GM23338 (cell line): Measurements from ENCODE around the gene DCTN5. TPM values are rescaled to one million over a fixed set of nuclear protein-coding genes. Genes with fewer than 3 reads are reported as not detected.

Source experiments
- ATAC-seq: fragments of 200-7000 bp; cut with Tn5 transposase; 3 replicates; pipeline ENCODE4 v1.9.1; 2020
- DNase-seq: peaks from one replicate; pipeline ENCODE4 v3.0.0-alpha.2; 2015; ENCODE audit warnings: low spot score
- H2AFZ ChIP-seq: fragments of 200-600 bp; sonication (generic); 2 replicates; pipeline ENCODE4 v1.8.0; 2016; ENCODE audit warnings: antibody characterized with exemption, mild to moderate bottlenecking, moderate library complexity
- H3F3A ChIP-seq: fragments of 200-600 bp; sonication (generic); replicated peaks from 2 replicates; pipeline ENCODE4 v1.8.0; 2017; ENCODE audit warnings: antibody characterized with exemption, mixed run types, low read depth
- H3K27ac ChIP-seq: fragments of 200-600 bp; sonication (generic); 2 replicates; pipeline ENCODE4 v1.6.1; 2016; ENCODE audit warnings: low read depth
- H3K27me3 ChIP-seq: fragments of 200-600 bp; sonication (generic); 2 replicates; pipeline ENCODE4 v1.8.0; 2016; ENCODE audit warnings: mild to moderate bottlenecking, mixed run types, moderate library complexity; ENCODE audit not compliant: insufficient read depth
- H3K36me3 ChIP-seq: fragments of 200-600 bp; sonication (generic); 2 replicates; pipeline ENCODE4 v1.8.0; 2016; ENCODE audit warnings: mild to moderate bottlenecking; ENCODE audit not compliant: insufficient read depth
- H3K4me1 ChIP-seq: fragments of 200-600 bp; sonication (generic); 2 replicates; pipeline ENCODE4 v1.8.0; 2016; ENCODE audit warnings: mild to moderate bottlenecking, moderate library complexity; ENCODE audit not compliant: insufficient read depth
- H3K4me2 ChIP-seq: fragments of 200-600 bp; sonication (generic); 2 replicates; pipeline ENCODE4 v1.7.1; 2017; ENCODE audit warnings: mixed run types
- H3K4me3 ChIP-seq: fragments of 200-600 bp; sonication (generic); 2 replicates; pipeline ENCODE4 v1.6.1; 2016; ENCODE audit warnings: mixed run types
- H3K79me2 ChIP-seq: fragments of 200-600 bp; sonication (generic); replicated peaks from 2 replicates; pipeline ENCODE4 v1.8.0; 2017; ENCODE audit warnings: mild to moderate bottlenecking; ENCODE audit not compliant: insufficient read depth
- H3K9me2 ChIP-seq: fragments of 200-600 bp; sonication (generic); 2 replicates; pipeline ENCODE4 v1.8.0; 2017; ENCODE audit not compliant: insufficient read depth
- H4K20me1 ChIP-seq: fragments of 200-600 bp; sonication (generic); replicated peaks from 2 replicates; pipeline ENCODE4 v1.8.0; 2017; ENCODE audit warnings: mild to moderate bottlenecking; ENCODE audit not compliant: insufficient read depth
- H3K27ac Mint-ChIP-seq: 2 replicates; pipeline ENCODE4 v1.8.0; 2020; ENCODE audit warnings: inconsistent platforms, mild to moderate bottlenecking, moderate library complexity, mixed read lengths
- H3K27me3 Mint-ChIP-seq: 3 replicates; pipeline ENCODE4 v1.8.0; 2022; ENCODE audit warnings: low read depth, mild to moderate bottlenecking, moderate library complexity, mixed read lengths, inconsistent platforms; ENCODE audit not compliant: insufficient read depth, poor library complexity
- H3K36me3 Mint-ChIP-seq: 3 replicates; pipeline ENCODE4 v1.8.0; 2021; ENCODE audit warnings: low read depth, mild to moderate bottlenecking, inconsistent platforms, moderate library complexity, mixed read lengths
- H3K4me1 Mint-ChIP-seq: 3 replicates; pipeline ENCODE4 v1.8.0; 2020; ENCODE audit warnings: mild to moderate bottlenecking, inconsistent platforms, mixed read lengths
- H3K4me3 Mint-ChIP-seq: 3 replicates; pipeline ENCODE4 v1.8.0; 2021; ENCODE audit warnings: moderate library complexity, mild to moderate bottlenecking, inconsistent platforms, mixed read lengths
- H3K9me3 Mint-ChIP-seq: 3 replicates; pipeline ENCODE4 v1.8.0; 2020; ENCODE audit warnings: moderate library complexity, mild to moderate bottlenecking, inconsistent platforms, mixed read lengths
- CREB1 ChIP-seq: fragments of 250-450 bp; sonication (Bioruptor Pico); IDR thresholded peaks from 2 replicates; pipeline ENCODE4 v1.5.0; 2020; ENCODE audit warnings: low read depth, mild to moderate bottlenecking, moderate library complexity
- EZH2phosphoT487 ChIP-seq: fragments of 200-600 bp; sonication (generic); IDR thresholded peaks from one replicate; pipeline ENCODE4 v1.8.1; 2018; ENCODE audit warnings: antibody characterized with exemption; ENCODE audit not compliant: unreplicated experiment
- NANOG ChIP-seq: IDR thresholded peaks from 2 replicates; pipeline ENCODE4 v1.6.1; 2016; ENCODE audit warnings: antibody characterized with exemption, borderline replicate concordance
- POLR2AphosphoS5 ChIP-seq: IDR thresholded peaks from 2 replicates; pipeline ENCODE4 v1.6.1; 2016; ENCODE audit warnings: antibody characterized with exemption, low read depth
- STAT1 ChIP-seq: IDR thresholded peaks from one replicate; pipeline ENCODE4 v1.6.1; 2016; ENCODE audit warnings: antibody characterized with exemption; ENCODE audit not compliant: unreplicated experiment
- ZNF114 ChIP-seq: fragments of 250-450 bp; sonication (Bioruptor Pico); IDR thresholded peaks from 2 replicates; pipeline ENCODE4 v1.5.0; 2020; ENCODE audit warnings: mild to moderate bottlenecking, moderate library complexity
- polyA plus RNA-seq: library from polyadenylated mRNA; unstranded; fragments of >200 nt; fragmentation: Nextera tagmentation; extraction: Ambion mirVana; gene quantifications from 2 replicates; pipeline ENCODE4 v1.2.1, GENCODE V29; 2016
- total RNA-seq: library from RNA; depleted of rRNA; stranded (reverse); fragments of >200 nt; shearing (Covaris generic); gene quantifications from 2 replicates; pipeline ENCODE4 v1.2.3, GENCODE V29; 2014
- TF ChIP-seq, protein P1 (sequence below), 2 experiments: fragments of 200-600 bp in 1 of 2; sonication (generic) in 1 of 2; conservative IDR thresholded peaks; 2 replicates each; pipeline versions ENCODE4 v1.5.1 to v1.6.1; 2016 to 2017; ENCODE audit warnings: antibody characterized with exemption in 2 of 2, low read depth in 2 of 2, mild to moderate bottlenecking in 2 of 2, moderate library complexity in 1 of 2
- TF ChIP-seq, protein P2 (sequence below): IDR thresholded peaks from one replicate; pipeline ENCODE4 v1.6.1; 2018; ENCODE audit warnings: antibody characterized with exemption; ENCODE audit not compliant: unreplicated experiment
- TF ChIP-seq, protein P3 (sequence below): IDR thresholded peaks from 2 replicates; pipeline ENCODE4 v1.6.1; 2016; ENCODE audit warnings: antibody characterized with exemption

DCTN5 gene
- total and polyA plus RNA-seq, 2 experiments from 2014 or later: 11.5 to 69.6 TPM

DNA sequence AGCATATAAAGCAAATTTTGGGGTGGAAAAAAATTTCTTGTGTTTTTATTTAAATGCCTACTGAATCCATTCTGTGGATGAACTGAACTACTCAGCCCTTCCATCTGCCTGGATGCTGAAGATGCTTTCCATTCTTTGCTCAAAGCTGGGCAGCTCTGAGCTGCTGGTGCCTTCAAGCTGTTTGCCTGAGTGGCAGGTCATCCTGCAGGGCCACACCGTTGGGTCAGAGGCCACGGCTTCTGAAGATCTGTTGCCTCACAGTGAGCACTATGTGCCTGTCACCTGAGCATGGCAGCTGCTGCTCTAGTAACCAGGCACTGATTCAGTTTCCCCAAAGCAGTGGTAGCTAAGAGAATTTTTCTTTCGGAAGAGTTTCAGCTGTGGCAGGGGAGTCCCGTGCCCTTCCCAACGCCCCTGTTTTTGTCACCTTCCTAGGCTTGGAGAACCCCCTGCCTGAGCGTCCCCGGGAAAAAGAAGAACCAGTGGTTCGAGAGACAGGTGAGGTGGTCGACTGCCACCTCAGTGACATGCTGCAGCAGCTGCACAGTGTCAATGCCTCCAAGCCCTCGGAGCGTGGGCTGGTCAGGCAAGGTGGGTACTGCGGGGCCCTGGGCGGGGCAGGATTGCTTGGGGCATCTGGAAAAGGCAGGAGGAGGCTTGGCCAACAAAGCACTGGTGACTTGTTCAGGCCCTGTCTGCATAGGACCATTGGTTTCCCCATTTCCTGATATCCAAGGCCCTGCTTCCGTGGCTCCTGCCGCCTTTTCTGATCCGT, 46.0 kb downstream of the DCTN5 start:
- Mint-ChIP-seq H3K27ac (no peak overlapping the region; the same call in 1 of the 2 replicates), H3K4me3 (no peak overlapping the region), H3K27me3 (peaks cover 10% of the 10 kb centered on the region), H3K9me3 (no peaks in the 10 kb centered on the region), H3K36me3 (peaks cover 91% of the 10 kb centered on the region), H3K4me1 (peaks cover under 1% of the 10 kb centered on the region; the same call in 1 of the 3 replicates)
- Histone ChIP-seq H3K4me1 (no peaks in the 10 kb centered on the region), H3K36me3 (peaks cover 67% of the 10 kb centered on the region), H4K20me1 (peaks cover 18% of the 10 kb centered on the region), H3F3A (peaks cover 11% of the 10 kb centered on the region; the same call in 1 of the 2 replicates), H3K4me2 (no peak overlapping the region), H3K27me3 (no peaks in the 10 kb centered on the region), H2AFZ (no peak overlapping the region), H3K27ac (no peak overlapping the region), H3K79me2 (peaks cover 19% of the 10 kb centered on the region), H3K4me3 (no peak overlapping the region), H3K9me2 (no peaks in the 10 kb centered on the region)
- TF ChIP-seq, protein P1, sequence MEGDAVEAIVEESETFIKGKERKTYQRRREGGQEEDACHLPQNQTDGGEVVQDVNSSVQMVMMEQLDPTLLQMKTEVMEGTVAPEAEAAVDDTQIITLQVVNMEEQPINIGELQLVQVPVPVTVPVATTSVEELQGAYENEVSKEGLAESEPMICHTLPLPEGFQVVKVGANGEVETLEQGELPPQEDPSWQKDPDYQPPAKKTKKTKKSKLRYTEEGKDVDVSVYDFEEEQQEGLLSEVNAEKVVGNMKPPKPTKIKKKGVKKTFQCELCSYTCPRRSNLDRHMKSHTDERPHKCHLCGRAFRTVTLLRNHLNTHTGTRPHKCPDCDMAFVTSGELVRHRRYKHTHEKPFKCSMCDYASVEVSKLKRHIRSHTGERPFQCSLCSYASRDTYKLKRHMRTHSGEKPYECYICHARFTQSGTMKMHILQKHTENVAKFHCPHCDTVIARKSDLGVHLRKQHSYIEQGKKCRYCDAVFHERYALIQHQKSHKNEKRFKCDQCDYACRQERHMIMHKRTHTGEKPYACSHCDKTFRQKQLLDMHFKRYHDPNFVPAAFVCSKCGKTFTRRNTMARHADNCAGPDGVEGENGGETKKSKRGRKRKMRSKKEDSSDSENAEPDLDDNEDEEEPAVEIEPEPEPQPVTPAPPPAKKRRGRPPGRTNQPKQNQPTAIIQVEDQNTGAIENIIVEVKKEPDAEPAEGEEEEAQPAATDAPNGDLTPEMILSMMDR (conservative IDR thresholded peaks at IDR 0.05; ENCODE audit: low read depth in 2 of 2): no peak
- TF ChIP-seq POLR2AphosphoS5 (no peak), NANOG (no peak), CREB1 (no peak), ZNF114 (no peak), EZH2phosphoT487 (peak; percentile 58), STAT1 (no peak)
- TF ChIP-seq, protein P2, sequence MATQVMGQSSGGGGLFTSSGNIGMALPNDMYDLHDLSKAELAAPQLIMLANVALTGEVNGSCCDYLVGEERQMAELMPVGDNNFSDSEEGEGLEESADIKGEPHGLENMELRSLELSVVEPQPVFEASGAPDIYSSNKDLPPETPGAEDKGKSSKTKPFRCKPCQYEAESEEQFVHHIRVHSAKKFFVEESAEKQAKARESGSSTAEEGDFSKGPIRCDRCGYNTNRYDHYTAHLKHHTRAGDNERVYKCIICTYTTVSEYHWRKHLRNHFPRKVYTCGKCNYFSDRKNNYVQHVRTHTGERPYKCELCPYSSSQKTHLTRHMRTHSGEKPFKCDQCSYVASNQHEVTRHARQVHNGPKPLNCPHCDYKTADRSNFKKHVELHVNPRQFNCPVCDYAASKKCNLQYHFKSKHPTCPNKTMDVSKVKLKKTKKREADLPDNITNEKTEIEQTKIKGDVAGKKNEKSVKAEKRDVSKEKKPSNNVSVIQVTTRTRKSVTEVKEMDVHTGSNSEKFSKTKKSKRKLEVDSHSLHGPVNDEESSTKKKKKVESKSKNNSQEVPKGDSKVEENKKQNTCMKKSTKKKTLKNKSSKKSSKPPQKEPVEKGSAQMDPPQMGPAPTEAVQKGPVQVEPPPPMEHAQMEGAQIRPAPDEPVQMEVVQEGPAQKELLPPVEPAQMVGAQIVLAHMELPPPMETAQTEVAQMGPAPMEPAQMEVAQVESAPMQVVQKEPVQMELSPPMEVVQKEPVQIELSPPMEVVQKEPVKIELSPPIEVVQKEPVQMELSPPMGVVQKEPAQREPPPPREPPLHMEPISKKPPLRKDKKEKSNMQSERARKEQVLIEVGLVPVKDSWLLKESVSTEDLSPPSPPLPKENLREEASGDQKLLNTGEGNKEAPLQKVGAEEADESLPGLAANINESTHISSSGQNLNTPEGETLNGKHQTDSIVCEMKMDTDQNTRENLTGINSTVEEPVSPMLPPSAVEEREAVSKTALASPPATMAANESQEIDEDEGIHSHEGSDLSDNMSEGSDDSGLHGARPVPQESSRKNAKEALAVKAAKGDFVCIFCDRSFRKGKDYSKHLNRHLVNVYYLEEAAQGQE: no peak
- TF ChIP-seq, protein P3, sequence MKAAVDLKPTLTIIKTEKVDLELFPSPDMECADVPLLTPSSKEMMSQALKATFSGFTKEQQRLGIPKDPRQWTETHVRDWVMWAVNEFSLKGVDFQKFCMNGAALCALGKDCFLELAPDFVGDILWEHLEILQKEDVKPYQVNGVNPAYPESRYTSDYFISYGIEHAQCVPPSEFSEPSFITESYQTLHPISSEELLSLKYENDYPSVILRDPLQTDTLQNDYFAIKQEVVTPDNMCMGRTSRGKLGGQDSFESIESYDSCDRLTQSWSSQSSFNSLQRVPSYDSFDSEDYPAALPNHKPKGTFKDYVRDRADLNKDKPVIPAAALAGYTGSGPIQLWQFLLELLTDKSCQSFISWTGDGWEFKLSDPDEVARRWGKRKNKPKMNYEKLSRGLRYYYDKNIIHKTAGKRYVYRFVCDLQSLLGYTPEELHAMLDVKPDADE: no peak
- no peak for ATAC-seq
- no peak for DNase-seq
